CD1c-positive myeloid dendritic cell (primary cell): ENCODE results near the gene NOS3.
A peak's percentile ranks its signal among the peaks of the same experiment; 100 is the strongest.
"Not testable (repeated sequence)": the region's sequence is repeated elsewhere in the genome, so short reads cannot be mapped to it uniquely, and the experiment has no call there.

Source experiments
- DNase-seq: peaks from one replicate; pipeline ENCODE4 v3.0.0-alpha.2; 2016; ENCODE audit errors: extremely low spot score

Gene NOS3

GRCh38 chr7:151017370-151017952 lies 26.6 kb downstream of the NOS3 start:
- no peak for DNase-seq

GRCh38 chr7:151017953-151018420 lies 27.2 kb downstream of the NOS3 start:
- peak; percentile 67 for DNase-seq

GRCh38 chr7:151018421-151019129 lies 27.8 kb downstream of the NOS3 start:
- DNase-seq, result peak; percentile 32

- DNase-seq, result no peak
Observed at GRCh38 chr7:151019130-151019447, 28.3 kb downstream of the NOS3 start.

- no peak for DNase-seq
Observed at GRCh38 chr7:151020231-151020630, 29.4 kb downstream of the NOS3 start.

GRCh38 chr7:151023232-151023631 lies 32.4 kb downstream of the NOS3 start:
- DNase-seq, result no peak

- DNase-seq, result no peak
Observed at GRCh38 chr7:151024435-151025056, 33.7 kb downstream of the NOS3 start, which contains the start of gene ATG9B. Gene ATG9B, minus strand, starts transcription at chr7:151024494. Its CDS starts 71 bp downstream, at chr7:151024423.

GRCh38 chr7:151025924-151026671 lies 35.3 kb downstream of the NOS3 start:
- DNase-seq, result no peak

- DNase-seq, result not testable (repeated sequence)
Observed at GRCh38 chr7:151026771-151027727, 36.2 kb downstream of the NOS3 start.

- not testable (repeated sequence) for DNase-seq
Observed at GRCh38 chr7:151027728-151028130, 36.9 kb downstream of the NOS3 start.

- peak; percentile 99 for DNase-seq
Observed at GRCh38 chr7:151028131-151028947, 37.5 kb downstream of the NOS3 start, which contains the start of gene ABCB8. Gene ABCB8, plus strand, starts transcription at chr7:151028450. Its CDS starts 66 bp downstream, at chr7:151028516.

- DNase-seq, result no peak
Observed at GRCh38 chr7:151028948-151029501, 38.2 kb downstream of the NOS3 start.

GRCh38 chr7:151031011-151031410 lies 40.2 kb downstream of the NOS3 start:
- DNase-seq, result no peak

GRCh38 chr7:151032936-151033863 lies 42.4 kb downstream of the NOS3 start:
- DNase-seq, result peak; percentile 56

GRCh38 chr7:151033864-151034249 lies 43.0 kb downstream of the NOS3 start:
- no peak for DNase-seq

- no peak for DNase-seq
Observed at GRCh38 chr7:151034312-151035025, 43.7 kb downstream of the NOS3 start.

- DNase-seq, result peak; percentile 84
Observed at GRCh38 chr7:151035026-151035717, 44.4 kb downstream of the NOS3 start.
